Tibial nerve (tissue), 4 donors: Measurements from ENCODE around the gene HEPH.

ENCODE experiments used
- EP300 ChIP-seq, 2 donors: sonication (generic); formaldehyde crosslinking; IDR thresholded peaks; one replicate each; pipeline ENCODE4 v1.6.1; 2017; ENCODE audit warnings: antibody characterized with exemption in 2 of 2, mild to moderate bottlenecking in 1 of 2
- POLR2A ChIP-seq, 2 donors: fragments of 450-650 bp; IDR thresholded peaks; one replicate each; pipeline ENCODE4 v1.6.1; 2017; ENCODE audit warnings: antibody characterized with exemption in 2 of 2, mild to moderate bottlenecking in 2 of 2, moderate library complexity in 2 of 2
- TF ChIP-seq, protein P1 (sequence below), 5 experiments: fragments of 200-600 bp in 3 of 5; fragments of 450-650 bp in 2 of 5; sonication (generic) in 3 of 5; IDR thresholded peaks; one replicate each; pipeline ENCODE4 v1.5.1; 2016 to 2019; ENCODE audit warnings: antibody characterized with exemption in 5 of 5, mild to moderate bottlenecking in 3 of 5, moderate library complexity in 2 of 5

DNA sequence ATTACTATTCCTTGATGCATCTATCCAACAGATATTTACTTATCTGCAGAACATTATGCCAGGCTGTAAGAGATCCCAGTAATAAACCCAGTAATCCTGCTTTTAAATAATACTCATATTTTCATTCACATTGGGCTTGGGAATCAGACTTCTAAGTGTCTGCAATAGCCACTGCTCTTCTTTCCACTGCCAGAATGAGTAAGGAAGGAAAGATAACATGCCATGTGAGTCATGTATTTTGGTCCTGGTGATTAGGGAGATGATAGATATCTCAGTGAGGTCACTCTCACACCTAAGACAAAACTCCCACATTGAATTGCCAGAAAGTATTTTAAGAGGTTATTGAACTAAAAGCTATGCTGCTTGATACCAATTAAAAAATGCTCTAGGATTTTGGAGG lies 13.9 kb upstream of the HEPH start:
- no peak for TF ChIP-seq EP300 (IDR thresholded peaks at IDR 0.05)
- TF ChIP-seq, protein P1, sequence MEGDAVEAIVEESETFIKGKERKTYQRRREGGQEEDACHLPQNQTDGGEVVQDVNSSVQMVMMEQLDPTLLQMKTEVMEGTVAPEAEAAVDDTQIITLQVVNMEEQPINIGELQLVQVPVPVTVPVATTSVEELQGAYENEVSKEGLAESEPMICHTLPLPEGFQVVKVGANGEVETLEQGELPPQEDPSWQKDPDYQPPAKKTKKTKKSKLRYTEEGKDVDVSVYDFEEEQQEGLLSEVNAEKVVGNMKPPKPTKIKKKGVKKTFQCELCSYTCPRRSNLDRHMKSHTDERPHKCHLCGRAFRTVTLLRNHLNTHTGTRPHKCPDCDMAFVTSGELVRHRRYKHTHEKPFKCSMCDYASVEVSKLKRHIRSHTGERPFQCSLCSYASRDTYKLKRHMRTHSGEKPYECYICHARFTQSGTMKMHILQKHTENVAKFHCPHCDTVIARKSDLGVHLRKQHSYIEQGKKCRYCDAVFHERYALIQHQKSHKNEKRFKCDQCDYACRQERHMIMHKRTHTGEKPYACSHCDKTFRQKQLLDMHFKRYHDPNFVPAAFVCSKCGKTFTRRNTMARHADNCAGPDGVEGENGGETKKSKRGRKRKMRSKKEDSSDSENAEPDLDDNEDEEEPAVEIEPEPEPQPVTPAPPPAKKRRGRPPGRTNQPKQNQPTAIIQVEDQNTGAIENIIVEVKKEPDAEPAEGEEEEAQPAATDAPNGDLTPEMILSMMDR (IDR thresholded peaks at IDR 0.05) = no peak
- TF ChIP-seq POLR2A (IDR thresholded peaks at IDR 0.05) = no peak
